HepG2 (cell line): ENCODE data around the gene CCDC28A. TPM values are rescaled to one million over a fixed set of nuclear protein-coding genes. Genes with fewer than 3 reads are reported as not detected.
A peak's percentile ranks its signal among the peaks of the same experiment; 100 is the strongest.

Experiments used
- CHD4 ChIP-seq: fragments of 200-600 bp; sonication (generic); IDR thresholded peaks from 2 replicates; pipeline ENCODE4 v1.7.0; 2017; ENCODE audit warnings: mild to moderate bottlenecking, low read length, borderline replicate concordance
- DMAP1 ChIP-seq: IDR thresholded peaks from 2 replicates; pipeline ENCODE4 v1.6.1; 2016
- HCFC1 ChIP-seq: fragments of 150-350 bp; IDR thresholded peaks from 2 replicates; pipeline ENCODE4 v1.6.1; 2014; ENCODE audit warnings: low read depth, low read length
- LRRFIP1 ChIP-seq: sonication (generic); formaldehyde crosslinking; conservative IDR thresholded peaks from 2 replicates; pipeline ENCODE4 v1.4.0; 2020; ENCODE audit warnings: missing genetic modification reagents
- MAF1 ChIP-seq: sonication (generic); formaldehyde crosslinking; IDR thresholded peaks from 2 replicates; pipeline ENCODE4 v1.5.0; 2020; ENCODE audit warnings: missing genetic modification reagents, borderline replicate concordance
- MAFG ChIP-seq: sonication (generic); formaldehyde crosslinking; IDR thresholded peaks from 2 replicates; pipeline ENCODE4 v1.5.1; 2020; ENCODE audit warnings: mild to moderate bottlenecking, missing genetic modification reagents
- POGZ ChIP-seq: sonication (generic); formaldehyde crosslinking; IDR thresholded peaks from 2 replicates; pipeline ENCODE4 v1.4.0; 2020; ENCODE audit warnings: mild to moderate bottlenecking, missing genetic modification reagents
- RFX1 ChIP-seq: fragments of 450-650 bp; IDR thresholded peaks from 2 replicates; pipeline ENCODE4 v1.6.1; 2017
- RFX5 ChIP-seq: IDR thresholded peaks from 2 replicates; pipeline ENCODE4 v1.6.1; 2011; ENCODE audit warnings: low read depth, low read length, improper control_type of control experiment
- SMAD1 ChIP-seq: sonication (generic); formaldehyde crosslinking; IDR thresholded peaks from 2 replicates; pipeline ENCODE4 v1.4.0; 2020; ENCODE audit warnings: missing genetic modification reagents, low read depth, mild to moderate bottlenecking, borderline replicate concordance
- SRY ChIP-seq: sonication (generic); formaldehyde crosslinking; IDR thresholded peaks from 2 replicates; pipeline ENCODE4 v1.8.0; 2022; ENCODE audit warnings: mild to moderate bottlenecking, missing genetic modification reagents
- ZBTB25 ChIP-seq: IDR thresholded peaks from 2 replicates; pipeline ENCODE4 v1.6.1; 2018; ENCODE audit warnings: missing genetic modification reagents
- ZFYVE20 ChIP-seq: sonication (generic); formaldehyde crosslinking; IDR thresholded peaks from 2 replicates; pipeline ENCODE4 v1.8.0; 2023; ENCODE audit warnings: low read depth, mild to moderate bottlenecking, moderate library complexity, missing genetic modification reagents, borderline replicate concordance
- ZMYM2 ChIP-seq: sonication (generic); formaldehyde crosslinking; IDR thresholded peaks from 2 replicates; pipeline ENCODE4 v1.8.0; 2022; ENCODE audit warnings: mild to moderate bottlenecking, missing genetic modification reagents
- ZNF234 ChIP-seq: sonication (generic); formaldehyde crosslinking; conservative IDR thresholded peaks from 2 replicates; pipeline ENCODE4 v1.5.1; 2020; ENCODE audit warnings: mild to moderate bottlenecking, missing genetic modification reagents
- ZNF33B ChIP-seq: sonication (generic); formaldehyde crosslinking; IDR thresholded peaks from 2 replicates; pipeline ENCODE4 v1.5.1; 2020; ENCODE audit warnings: mild to moderate bottlenecking, missing genetic modification reagents
- ZNF350 ChIP-seq: sonication (generic); formaldehyde crosslinking; IDR thresholded peaks from 2 replicates; pipeline ENCODE4 v1.4.0; 2020; ENCODE audit warnings: mild to moderate bottlenecking, low read depth, missing genetic modification reagents, borderline replicate concordance
- ZNF503 ChIP-seq: sonication (generic); formaldehyde crosslinking; IDR thresholded peaks from 2 replicates; pipeline ENCODE4 v1.4.0; 2020; ENCODE audit warnings: missing genetic modification reagents
- ZNF574 ChIP-seq: sonication (generic); formaldehyde crosslinking; IDR thresholded peaks from 2 replicates; pipeline ENCODE4 v1.4.0; 2020; ENCODE audit warnings: missing genetic modification reagents
- ZNF660 ChIP-seq: sonication (generic); formaldehyde crosslinking; IDR thresholded peaks from 2 replicates; pipeline ENCODE4 v1.5.1; 2020; ENCODE audit warnings: mild to moderate bottlenecking, low read depth, missing genetic modification reagents, borderline replicate concordance
- ZNF761 ChIP-seq: sonication (generic); formaldehyde crosslinking; conservative IDR thresholded peaks from 2 replicates; pipeline ENCODE4 v1.4.0; 2020; ENCODE audit warnings: mild to moderate bottlenecking, missing genetic modification reagents
- ZNF879 ChIP-seq: sonication (generic); formaldehyde crosslinking; IDR thresholded peaks from 2 replicates; pipeline ENCODE4 v1.8.1; 2023; ENCODE audit warnings: missing genetic modification reagents
- polyA plus RNA-seq, 8 experiments: library from polyadenylated mRNA; depleted of rRNA in 3 of 8; stranded (reverse) in 7 of 8; unstranded in 1 of 8; fragments of >200 nt; fragmentation: Illumina TruSeq in 4 of 8; extraction: Trizol in 4 of 8; gene quantifications; 2 replicates each; pipeline versions ENCODE4 v1.2.1 to v1.2.3, GENCODE V29; 2011 to 2016; ENCODE audit warnings: low read depth in 4 of 8, missing spikeins in 1 of 8, mixed read lengths in 1 of 8; ENCODE audit not compliant: insufficient read depth in 1 of 8
- total RNA-seq, 5 experiments: library from RNA; depleted of rRNA; stranded (reverse); fragments of >200 nt; fragmentation: Illumina TruSeq; extraction: Trizol; gene quantifications; 2 replicates each; pipeline ENCODE4 v1.2.3, GENCODE V29; 2016; ENCODE audit warnings: low read depth in 1 of 5

The CCDC28A gene
- total and polyA plus RNA-seq, 2 of the 13 experiments (the other 11 are each of a cell fraction or from before 2014, with no cell fraction given): 15.8 TPM

- TF ChIP-seq ZNF660 (CRISPR knock-in tag) (no peak), ZNF234 (no peak), ZNF574 (CRISPR knock-in tag) (peak; percentile 92), DMAP1 (CRISPR knock-in tag) (peak; percentile 82), ZBTB25 (CRISPR knock-in tag) (peak; percentile 24; the same call in 1 of the 2 replicates), HCFC1 (peak; percentile 85), MAF1 (no peak), SMAD1 (CRISPR knock-in tag) (peak; percentile 53), POGZ (CRISPR knock-in tag) (peak; percentile 77), ZNF503 (CRISPR knock-in tag) (peak; percentile 50), ZNF33B (CRISPR knock-in tag) (0 out of 2 replicates have a peak, but pooled peaks have one; percentile 36), ZNF879 (CRISPR knock-in tag) (no peak), ZNF761 (peak; percentile 73; the same call in 1 of the 2 replicates), ZNF350 (CRISPR knock-in tag) (peak; percentile 90; the same call in 1 of the 2 replicates), ZMYM2 (no peak), MAFG (CRISPR knock-in tag) (no peak), LRRFIP1 (CRISPR knock-in tag) (no peak), RFX5 (peak; percentile 12), CHD4 (no peak; the same call in 1 of the 2 replicates), SRY (CRISPR knock-in tag) (peak; percentile 26; the same call in 1 of the 2 replicates), ZFYVE20 (CRISPR knock-in tag) (0 out of 2 replicates have a peak, but pooled peaks have one; percentile 47), RFX1 (peak; percentile 85)
Observed at GRCh38 chr6:138773177-138774091, at the start of gene CCDC28A (continued).
